WTC11 (cell line): ENCODE results near the gene PLCG2. TPM values are rescaled to one million over a fixed set of nuclear protein-coding genes. Genes with fewer than 3 reads are reported as not detected.

ENCODE experiments used
- ATAC-seq: fragments of 200-7000 bp; cut with Tn5 transposase; 2 replicates; pipeline ENCODE4 v1.10.0; 2021; ENCODE audit warnings: mild to moderate bottlenecking, moderate library complexity
- CTCF ChIA-PET: fragments of 300-600 bp; sonication (Branson Sonifier 250); formaldehyde crosslinking; loops from one replicate; lab custom pipeline; 2021; ENCODE audit warnings: antibody characterized with exemption; lab: Charles Lee
- POLR2A ChIA-PET: fragments of 350-600 bp; sonication (Branson Sonifier 250); formaldehyde crosslinking; loops from one replicate; lab custom pipeline; 2021; ENCODE audit warnings: antibody characterized with exemption; lab: Charles Lee
- DNase-seq: peaks from one replicate; pipeline ENCODE4 v3.0.0; 2021; ENCODE audit warnings: low spot score
- H3K27ac Mint-ChIP-seq: 2 replicates; pipeline ENCODE4 v1.8.0; 2021; ENCODE audit warnings: mixed read lengths
- H3K27me3 Mint-ChIP-seq: 2 replicates; pipeline ENCODE4 v1.8.0; 2021; ENCODE audit warnings: low read depth, mild to moderate bottlenecking, moderate library complexity, mixed read lengths
- H3K36me3 Mint-ChIP-seq: 2 replicates; pipeline ENCODE4 v1.8.0; 2021; ENCODE audit warnings: mixed read lengths
- H3K4me1 Mint-ChIP-seq: 2 replicates; pipeline ENCODE4 v1.8.0; 2022; ENCODE audit warnings: mixed read lengths
- H3K4me3 Mint-ChIP-seq: 2 replicates; pipeline ENCODE4 v1.8.0; 2021; ENCODE audit warnings: mild to moderate bottlenecking, moderate library complexity, mixed read lengths
- H3K9me3 Mint-ChIP-seq: 2 replicates; pipeline ENCODE4 v1.8.0; 2021; ENCODE audit warnings: mixed read lengths
- ATF2 ChIP-seq: sonication (generic); formaldehyde crosslinking; IDR thresholded peaks from 2 replicates; pipeline ENCODE4 v1.8.1; 2022; ENCODE audit warnings: low read depth, missing genetic modification reagents, borderline replicate concordance
- ATF6 ChIP-seq: sonication (generic); formaldehyde crosslinking; IDR thresholded peaks from 2 replicates; pipeline ENCODE4 v1.8.1; 2023; ENCODE audit warnings: mild to moderate bottlenecking, missing genetic modification reagents
- ELF4 ChIP-seq: sonication (generic); formaldehyde crosslinking; IDR thresholded peaks from 2 replicates; pipeline ENCODE4 v1.8.1; 2022; ENCODE audit warnings: low read depth, mild to moderate bottlenecking, moderate library complexity, missing genetic modification reagents
- EMX1 ChIP-seq: fragments of 250-450 bp; sonication (Bioruptor Pico); IDR thresholded peaks from 2 replicates; pipeline ENCODE4 v1.8.0; 2021; ENCODE audit warnings: mild to moderate bottlenecking
- ETV6 ChIP-seq: sonication (generic); formaldehyde crosslinking; IDR thresholded peaks from 2 replicates; pipeline ENCODE4 v1.8.1; 2022; ENCODE audit warnings: mild to moderate bottlenecking, missing genetic modification reagents
- FOXP1 ChIP-seq: sonication (generic); formaldehyde crosslinking; IDR thresholded peaks from 2 replicates; pipeline ENCODE4 v1.8.0; 2022; ENCODE audit warnings: missing genetic modification reagents, mild to moderate bottlenecking, moderate library complexity, borderline replicate concordance
- HMGA2 ChIP-seq: fragments of 250-450 bp; sonication (Bioruptor Pico); IDR thresholded peaks from 2 replicates; pipeline ENCODE4 v1.4.0; 2021; ENCODE audit warnings: mild to moderate bottlenecking, moderate library complexity
- JUN ChIP-seq: sonication (generic); formaldehyde crosslinking; IDR thresholded peaks from 2 replicates; pipeline ENCODE4 v1.8.0; 2023; ENCODE audit warnings: mild to moderate bottlenecking, missing genetic modification reagents
- PRDM15 ChIP-seq: sonication (generic); formaldehyde crosslinking; IDR thresholded peaks from 2 replicates; pipeline ENCODE4 v1.8.0; 2022; ENCODE audit warnings: missing genetic modification reagents
- SP1 ChIP-seq: sonication (generic); formaldehyde crosslinking; conservative IDR thresholded peaks from 2 replicates; pipeline ENCODE4 v1.8.1; 2022; ENCODE audit warnings: missing genetic modification reagents
- ZNF396 ChIP-seq: fragments of 250-450 bp; sonication (Bioruptor Pico); IDR thresholded peaks from 2 replicates; pipeline ENCODE4 v1.8.0; 2021; ENCODE audit warnings: mild to moderate bottlenecking, moderate library complexity, borderline replicate concordance
- ZNF671 ChIP-seq: fragments of 250-450 bp; sonication (Bioruptor Pico); IDR thresholded peaks from 2 replicates; pipeline ENCODE4 v1.8.0; 2021; ENCODE audit warnings: mild to moderate bottlenecking
- total RNA-seq: library from RNA; stranded (reverse); gene quantifications from 3 replicates; pipeline ENCODE4 v1.2.3, GENCODE V29; 2021
- TF ChIP-seq, protein P1 (sequence below): fragments of 250-450 bp; sonication (Bioruptor Pico); IDR thresholded peaks from 2 replicates; pipeline ENCODE4 v2.1.2; 2022; ENCODE audit warnings: mild to moderate bottlenecking, moderate library complexity
- TF ChIP-seq, protein P2 (sequence below): fragments of 200-600 bp; IDR thresholded peaks from 2 replicates; pipeline ENCODE4 v1.8.0; 2022; ENCODE audit warnings: antibody characterized with exemption
- TF ChIP-seq, protein P3 (sequence below): sonication (generic); formaldehyde crosslinking; IDR thresholded peaks from 2 replicates; pipeline ENCODE4 v1.8.1; 2023; ENCODE audit warnings: mild to moderate bottlenecking, moderate library complexity, missing genetic modification reagents
- TF ChIP-seq, protein P4 (sequence below): fragments of 250-450 bp; sonication (Bioruptor Pico); IDR thresholded peaks from 2 replicates; pipeline ENCODE4 v1.9.0; 2021; ENCODE audit warnings: mild to moderate bottlenecking, borderline replicate concordance
- TF ChIP-seq, protein P5 (sequence below): sonication (generic); formaldehyde crosslinking; IDR thresholded peaks from 2 replicates; pipeline ENCODE4 v1.8.1; 2022; ENCODE audit warnings: missing genetic modification reagents, borderline replicate concordance

The PLCG2 gene
- total RNA-seq, 1 experiment from 2014 or later, result 7.0 TPM

DNA sequence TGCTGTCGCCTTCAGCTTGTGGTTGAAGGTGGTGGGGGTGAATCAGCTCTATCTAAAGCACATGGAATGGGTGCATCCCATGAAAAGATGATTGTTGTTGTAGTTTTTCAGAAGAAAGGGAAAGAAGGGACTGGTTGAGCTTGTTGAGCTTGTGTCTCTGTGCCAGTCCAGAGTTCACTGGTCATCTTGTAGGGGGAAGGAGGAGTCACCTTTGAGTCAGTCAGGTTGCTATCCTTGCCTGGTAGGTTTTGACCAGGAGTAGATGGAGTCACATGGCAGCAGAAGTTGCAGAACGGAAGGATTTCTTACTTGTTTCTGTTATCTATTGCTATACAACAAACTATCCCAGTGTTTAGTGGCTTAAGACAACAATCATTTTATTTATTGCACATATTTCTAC is 73.3 kb downstream of the PLCG2 start (continued):
- TF ChIP-seq HMGA2 (CRISPR knock-in tag) (no peak), ATF2 (CRISPR knock-in tag) (no peak), ETV6 (no peak)
- TF ChIP-seq, protein P1, sequence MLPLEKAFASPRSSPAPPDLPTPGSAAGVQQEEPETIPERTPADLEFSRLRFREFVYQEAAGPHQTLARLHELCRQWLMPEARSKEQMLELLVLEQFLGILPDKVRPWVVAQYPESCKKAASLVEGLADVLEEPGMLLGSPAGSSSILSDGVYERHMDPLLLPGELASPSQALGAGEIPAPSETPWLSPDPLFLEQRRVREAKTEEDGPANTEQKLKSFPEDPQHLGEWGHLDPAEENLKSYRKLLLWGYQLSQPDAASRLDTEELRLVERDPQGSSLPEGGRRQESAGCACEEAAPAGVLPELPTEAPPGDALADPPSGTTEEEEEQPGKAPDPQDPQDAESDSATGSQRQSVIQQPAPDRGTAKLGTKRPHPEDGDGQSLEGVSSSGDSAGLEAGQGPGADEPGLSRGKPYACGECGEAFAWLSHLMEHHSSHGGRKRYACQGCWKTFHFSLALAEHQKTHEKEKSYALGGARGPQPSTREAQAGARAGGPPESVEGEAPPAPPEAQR (CRISPR knock-in tag), result no peak
- TF ChIP-seq, protein P2, sequence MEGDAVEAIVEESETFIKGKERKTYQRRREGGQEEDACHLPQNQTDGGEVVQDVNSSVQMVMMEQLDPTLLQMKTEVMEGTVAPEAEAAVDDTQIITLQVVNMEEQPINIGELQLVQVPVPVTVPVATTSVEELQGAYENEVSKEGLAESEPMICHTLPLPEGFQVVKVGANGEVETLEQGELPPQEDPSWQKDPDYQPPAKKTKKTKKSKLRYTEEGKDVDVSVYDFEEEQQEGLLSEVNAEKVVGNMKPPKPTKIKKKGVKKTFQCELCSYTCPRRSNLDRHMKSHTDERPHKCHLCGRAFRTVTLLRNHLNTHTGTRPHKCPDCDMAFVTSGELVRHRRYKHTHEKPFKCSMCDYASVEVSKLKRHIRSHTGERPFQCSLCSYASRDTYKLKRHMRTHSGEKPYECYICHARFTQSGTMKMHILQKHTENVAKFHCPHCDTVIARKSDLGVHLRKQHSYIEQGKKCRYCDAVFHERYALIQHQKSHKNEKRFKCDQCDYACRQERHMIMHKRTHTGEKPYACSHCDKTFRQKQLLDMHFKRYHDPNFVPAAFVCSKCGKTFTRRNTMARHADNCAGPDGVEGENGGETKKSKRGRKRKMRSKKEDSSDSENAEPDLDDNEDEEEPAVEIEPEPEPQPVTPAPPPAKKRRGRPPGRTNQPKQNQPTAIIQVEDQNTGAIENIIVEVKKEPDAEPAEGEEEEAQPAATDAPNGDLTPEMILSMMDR, result no peak

- POLR2A ChIA-PET, result no interaction called here
- ATAC-seq (peak; percentile 93), DNase-seq (peak; percentile 53)
- H3K27me3 Mint-ChIP-seq, result no peaks in the 10 kb centered on the region; the same call in none of the 2 replicates
- no peaks in the 10 kb centered on the region for H3K36me3 Mint-ChIP-seq
- H3K9me3 Mint-ChIP-seq, result no peaks in the 10 kb centered on the region
- CTCF ChIA-PET, result interaction anchor here (0.8 to 3.1 kb wide), 17 partner anchors 9 to 714 kb away, joined by 3 to 17 read pairs (median 4); no protein-coding TSS in a partner anchor
- no peak overlapping the region for H3K27ac Mint-ChIP-seq
- no peak overlapping the region for H3K4me3 Mint-ChIP-seq
- H3K4me1 Mint-ChIP-seq, result no peaks in the 10 kb centered on the region
- TF ChIP-seq EMX1 (CRISPR knock-in tag), result no peak
- TF ChIP-seq ZNF396 (CRISPR knock-in tag), result no peak
- TF ChIP-seq ZNF671 (CRISPR knock-in tag), result no peak
- no peak for TF ChIP-seq ELF4 (CRISPR knock-in tag)
- TF ChIP-seq ATF6 (CRISPR knock-in tag), result no peak
- TF ChIP-seq, protein P3, sequence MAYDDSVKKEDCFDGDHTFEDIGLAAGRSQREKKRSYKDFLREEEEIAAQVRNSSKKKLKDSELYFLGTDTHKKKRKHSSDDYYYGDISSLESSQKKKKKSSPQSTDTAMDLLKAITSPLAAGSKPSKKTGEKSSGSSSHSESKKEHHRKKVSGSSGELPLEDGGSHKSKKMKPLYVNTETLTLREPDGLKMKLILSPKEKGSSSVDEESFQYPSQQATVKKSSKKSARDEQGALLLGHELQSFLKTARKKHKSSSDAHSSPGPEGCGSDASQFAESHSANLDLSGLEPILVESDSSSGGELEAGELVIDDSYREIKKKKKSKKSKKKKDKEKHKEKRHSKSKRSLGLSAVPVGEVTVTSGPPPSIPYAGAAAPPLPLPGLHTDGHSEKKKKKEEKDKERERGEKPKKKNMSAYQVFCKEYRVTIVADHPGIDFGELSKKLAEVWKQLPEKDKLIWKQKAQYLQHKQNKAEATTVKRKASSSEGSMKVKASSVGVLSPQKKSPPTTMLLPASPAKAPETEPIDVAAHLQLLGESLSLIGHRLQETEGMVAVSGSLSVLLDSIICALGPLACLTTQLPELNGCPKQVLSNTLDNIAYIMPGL (CRISPR knock-in tag), result no peak
- TF ChIP-seq PRDM15 (CRISPR knock-in tag), result no peak
- TF ChIP-seq JUN (CRISPR knock-in tag), result no peak
- TF ChIP-seq, protein P4, sequence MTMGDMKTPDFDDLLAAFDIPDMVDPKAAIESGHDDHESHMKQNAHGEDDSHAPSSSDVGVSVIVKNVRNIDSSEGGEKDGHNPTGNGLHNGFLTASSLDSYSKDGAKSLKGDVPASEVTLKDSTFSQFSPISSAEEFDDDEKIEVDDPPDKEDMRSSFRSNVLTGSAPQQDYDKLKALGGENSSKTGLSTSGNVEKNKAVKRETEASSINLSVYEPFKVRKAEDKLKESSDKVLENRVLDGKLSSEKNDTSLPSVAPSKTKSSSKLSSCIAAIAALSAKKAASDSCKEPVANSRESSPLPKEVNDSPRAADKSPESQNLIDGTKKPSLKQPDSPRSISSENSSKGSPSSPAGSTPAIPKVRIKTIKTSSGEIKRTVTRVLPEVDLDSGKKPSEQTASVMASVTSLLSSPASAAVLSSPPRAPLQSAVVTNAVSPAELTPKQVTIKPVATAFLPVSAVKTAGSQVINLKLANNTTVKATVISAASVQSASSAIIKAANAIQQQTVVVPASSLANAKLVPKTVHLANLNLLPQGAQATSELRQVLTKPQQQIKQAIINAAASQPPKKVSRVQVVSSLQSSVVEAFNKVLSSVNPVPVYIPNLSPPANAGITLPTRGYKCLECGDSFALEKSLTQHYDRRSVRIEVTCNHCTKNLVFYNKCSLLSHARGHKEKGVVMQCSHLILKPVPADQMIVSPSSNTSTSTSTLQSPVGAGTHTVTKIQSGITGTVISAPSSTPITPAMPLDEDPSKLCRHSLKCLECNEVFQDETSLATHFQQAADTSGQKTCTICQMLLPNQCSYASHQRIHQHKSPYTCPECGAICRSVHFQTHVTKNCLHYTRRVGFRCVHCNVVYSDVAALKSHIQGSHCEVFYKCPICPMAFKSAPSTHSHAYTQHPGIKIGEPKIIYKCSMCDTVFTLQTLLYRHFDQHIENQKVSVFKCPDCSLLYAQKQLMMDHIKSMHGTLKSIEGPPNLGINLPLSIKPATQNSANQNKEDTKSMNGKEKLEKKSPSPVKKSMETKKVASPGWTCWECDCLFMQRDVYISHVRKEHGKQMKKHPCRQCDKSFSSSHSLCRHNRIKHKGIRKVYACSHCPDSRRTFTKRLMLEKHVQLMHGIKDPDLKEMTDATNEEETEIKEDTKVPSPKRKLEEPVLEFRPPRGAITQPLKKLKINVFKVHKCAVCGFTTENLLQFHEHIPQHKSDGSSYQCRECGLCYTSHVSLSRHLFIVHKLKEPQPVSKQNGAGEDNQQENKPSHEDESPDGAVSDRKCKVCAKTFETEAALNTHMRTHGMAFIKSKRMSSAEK (CRISPR knock-in tag), result no peak
- no peak for TF ChIP-seq FOXP1
- no peak for TF ChIP-seq SP1
- TF ChIP-seq, protein P5, sequence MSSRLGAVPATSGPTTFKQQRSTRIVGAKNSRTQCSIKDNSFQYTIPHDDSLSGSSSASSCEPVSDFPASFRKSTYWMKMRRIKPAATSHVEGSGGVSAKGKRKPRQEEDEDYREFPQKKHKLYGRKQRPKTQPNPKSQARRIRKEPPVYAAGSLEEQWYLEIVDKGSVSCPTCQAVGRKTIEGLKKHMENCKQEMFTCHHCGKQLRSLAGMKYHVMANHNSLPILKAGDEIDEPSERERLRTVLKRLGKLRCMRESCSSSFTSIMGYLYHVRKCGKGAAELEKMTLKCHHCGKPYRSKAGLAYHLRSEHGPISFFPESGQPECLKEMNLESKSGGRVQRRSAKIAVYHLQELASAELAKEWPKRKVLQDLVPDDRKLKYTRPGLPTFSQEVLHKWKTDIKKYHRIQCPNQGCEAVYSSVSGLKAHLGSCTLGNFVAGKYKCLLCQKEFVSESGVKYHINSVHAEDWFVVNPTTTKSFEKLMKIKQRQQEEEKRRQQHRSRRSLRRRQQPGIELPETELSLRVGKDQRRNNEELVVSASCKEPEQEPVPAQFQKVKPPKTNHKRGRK, result no peak
These were observed 76.6 kb downstream of the PLCG2 start for GRCh38 chr16:81855552-81856153.
